Activated CD4-positive, alpha-beta T cell treated with anti-CD3 and anti-CD28 coated beads for 4 hours (primary cell): Measurements from ENCODE around the gene SEC11C.
"Not testable (repeated sequence)": the region's sequence is repeated elsewhere in the genome, so short reads cannot be mapped to it uniquely, and the experiment has no call there.

Experiments
- DNase-seq, 2 donors: peaks; one replicate each; pipeline ENCODE4 v3.0.0-alpha.2; 2020

SEC11C gene

GRCh38 chr18:59139615-59140301 is at the start of gene SEC11C:
Gene SEC11C, plus strand, starts transcription at chr18:59139884. Its CDS starts 65 bp downstream, at chr18:59139949.
- peak; percentile 94 for DNase-seq

- DNase-seq, result no peak
Measured at GRCh38 chr18:59090966-59091603, 48.6 kb upstream of the SEC11C start.

GRCh38 chr18:59093668-59094067 is 46.0 kb upstream of the SEC11C start:
- DNase-seq, result no peak

GRCh38 chr18:59094569-59094968 is 45.1 kb upstream of the SEC11C start:
- DNase-seq, result no peak

- DNase-seq, result no peak
Measured at GRCh38 chr18:59096098-59096789, 43.4 kb upstream of the SEC11C start.

- DNase-seq, result no peak
Measured at GRCh38 chr18:59101830-59102414, 37.8 kb upstream of the SEC11C start.

GRCh38 chr18:59109375-59109774 is 30.3 kb upstream of the SEC11C start:
- no peak for DNase-seq

- no peak for DNase-seq
Measured at GRCh38 chr18:59114160-59114559, 25.5 kb upstream of the SEC11C start.

GRCh38 chr18:59123588-59124369 is 15.9 kb upstream of the SEC11C start:
- DNase-seq, result no peak

GRCh38 chr18:59124370-59124704 is 15.3 kb upstream of the SEC11C start:
- no peak for DNase-seq

- DNase-seq, result no peak
Measured at GRCh38 chr18:59127047-59127446, 12.6 kb upstream of the SEC11C start.

GRCh38 chr18:59129951-59130703 is 9.6 kb upstream of the SEC11C start:
- no peak for DNase-seq

GRCh38 chr18:59132810-59133465 is 6.7 kb upstream of the SEC11C start:
- no peak for DNase-seq

GRCh38 chr18:59139291-59139614 is 431 bp upstream of the SEC11C start:
- DNase-seq, result peak; percentile 93

GRCh38 chr18:59140302-59140885 is 710 bp downstream of the SEC11C start:
- no peak for DNase-seq

- DNase-seq, result no peak
Measured at GRCh38 chr18:59141294-59142068, 1.8 kb downstream of the SEC11C start.

- no peak for DNase-seq
Measured at GRCh38 chr18:59142274-59142673, 2.6 kb downstream of the SEC11C start.

- DNase-seq, result not testable (repeated sequence)
Measured at GRCh38 chr18:59142800-59143416, 3.2 kb downstream of the SEC11C start.

GRCh38 chr18:59143441-59143840 is 3.8 kb downstream of the SEC11C start:
- no peak for DNase-seq

- DNase-seq, result no peak
Measured at GRCh38 chr18:59144483-59144882, 4.8 kb downstream of the SEC11C start.
